ENCODE data around the gene ERBIN. TPM values are rescaled to one million over a fixed set of nuclear protein-coding genes. Genes with fewer than 3 reads are reported as not detected.

ERBIN gene
- total and polyA plus RNA-seq, 2 of the 13 experiments (the other 11 are each of a cell fraction or from before 2014, with no cell fraction given) = 14.4 to 41.7 TPM

DNA sequence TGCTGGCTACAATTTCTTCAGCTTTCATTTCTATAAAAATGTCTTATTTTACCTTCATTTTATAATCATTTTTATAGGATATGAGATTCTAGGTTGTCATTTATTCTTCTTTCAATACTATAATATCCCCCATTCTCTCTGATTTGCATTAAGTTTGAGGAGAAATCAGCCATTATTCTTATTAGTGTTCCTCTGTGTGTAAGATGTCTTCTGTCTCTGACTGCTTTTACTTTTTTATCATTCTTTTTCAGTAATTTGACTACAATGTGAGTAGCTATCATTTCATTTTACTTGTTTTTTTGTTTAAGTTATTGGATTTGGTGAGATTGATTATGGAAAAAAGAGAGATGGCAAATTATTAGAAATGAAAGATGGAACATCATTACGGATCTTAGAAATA, 204.1 kb downstream of the ERBIN start (continued):
- TF ChIP-seq ZBTB4 (CRISPR knock-in tag; IDR thresholded peaks at IDR 0.05; ENCODE audit: borderline replicate concordance) (no peak), DRAP1 (CRISPR knock-in tag; IDR thresholded peaks at IDR 0.05) (no peak), SAFB2 (CRISPR knock-in tag; IDR thresholded peaks at IDR 0.05; ENCODE audit: borderline replicate concordance, low read depth) (no peak), NONO (IDR thresholded peaks at IDR 0.05) (no peak), NONO (CRISPR knock-in tag; conservative IDR thresholded peaks at IDR 0.05) (no peak), ZNF282 (IDR thresholded peaks at IDR 0.05; ENCODE audit: partially characterized antibody) (no peak), ZSCAN29 (CRISPR knock-in tag; conservative IDR thresholded peaks at IDR 0.05) (no peak), KMT2B (CRISPR knock-in tag; IDR thresholded peaks at IDR 0.05) (no peak), RFXANK (CRISPR knock-in tag; IDR thresholded peaks at IDR 0.05) (no peak), CENPT (CRISPR knock-in tag; IDR thresholded peaks at IDR 0.05; ENCODE audit: low read depth) (no peak), ZNF30 (CRISPR knock-in tag; IDR thresholded peaks at IDR 0.05) (no peak), SOX6 (IDR thresholded peaks at IDR 0.05) (no peak), SOX6 (CRISPR knock-in tag; IDR thresholded peaks at IDR 0.05) (no peak), RORA (CRISPR knock-in tag; IDR thresholded peaks at IDR 0.05) (no peak), ERF (CRISPR knock-in tag; IDR thresholded peaks at IDR 0.05) (no peak), PTBP1 (IDR thresholded peaks at IDR 0.05; ENCODE audit: low read depth, low read length, poor library complexity, severe bottlenecking) (no peak), MXI1 (IDR thresholded peaks at IDR 0.05; ENCODE audit: borderline replicate concordance, low read depth, low read length) (no peak)
- TF ChIP-seq, protein P1, sequence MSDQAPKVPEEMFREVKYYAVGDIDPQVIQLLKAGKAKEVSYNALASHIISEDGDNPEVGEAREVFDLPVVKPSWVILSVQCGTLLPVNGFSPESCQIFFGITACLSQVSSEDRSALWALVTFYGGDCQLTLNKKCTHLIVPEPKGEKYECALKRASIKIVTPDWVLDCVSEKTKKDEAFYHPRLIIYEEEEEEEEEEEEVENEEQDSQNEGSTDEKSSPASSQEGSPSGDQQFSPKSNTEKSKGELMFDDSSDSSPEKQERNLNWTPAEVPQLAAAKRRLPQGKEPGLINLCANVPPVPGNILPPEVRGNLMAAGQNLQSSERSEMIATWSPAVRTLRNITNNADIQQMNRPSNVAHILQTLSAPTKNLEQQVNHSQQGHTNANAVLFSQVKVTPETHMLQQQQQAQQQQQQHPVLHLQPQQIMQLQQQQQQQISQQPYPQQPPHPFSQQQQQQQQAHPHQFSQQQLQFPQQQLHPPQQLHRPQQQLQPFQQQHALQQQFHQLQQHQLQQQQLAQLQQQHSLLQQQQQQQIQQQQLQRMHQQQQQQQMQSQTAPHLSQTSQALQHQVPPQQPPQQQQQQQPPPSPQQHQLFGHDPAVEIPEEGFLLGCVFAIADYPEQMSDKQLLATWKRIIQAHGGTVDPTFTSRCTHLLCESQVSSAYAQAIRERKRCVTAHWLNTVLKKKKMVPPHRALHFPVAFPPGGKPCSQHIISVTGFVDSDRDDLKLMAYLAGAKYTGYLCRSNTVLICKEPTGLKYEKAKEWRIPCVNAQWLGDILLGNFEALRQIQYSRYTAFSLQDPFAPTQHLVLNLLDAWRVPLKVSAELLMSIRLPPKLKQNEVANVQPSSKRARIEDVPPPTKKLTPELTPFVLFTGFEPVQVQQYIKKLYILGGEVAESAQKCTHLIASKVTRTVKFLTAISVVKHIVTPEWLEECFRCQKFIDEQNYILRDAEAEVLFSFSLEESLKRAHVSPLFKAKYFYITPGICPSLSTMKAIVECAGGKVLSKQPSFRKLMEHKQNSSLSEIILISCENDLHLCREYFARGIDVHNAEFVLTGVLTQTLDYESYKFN (CRISPR knock-in tag; conservative IDR thresholded peaks at IDR 0.05) = no peak

All from HepG2 (cell line).